Prostate gland (tissue), 2 donors: ENCODE data around the gene FIGN. TPM values are rescaled to one million over a fixed set of nuclear protein-coding genes. Genes with fewer than 3 reads are reported as not detected.

ENCODE experiments used
- DNase-seq: peaks from one replicate; pipeline ENCODE4 v3.0.0-alpha.2; 2019; ENCODE audit warnings: low spot score
- H3K27ac ChIP-seq, 2 donors: fragments of 200-600 bp; sonication (generic); 2 replicates each; pipeline ENCODE4 v1.5.1; 2017 to 2019
- H3K27me3 ChIP-seq: fragments of 200-600 bp; sonication (generic); replicated peaks from 2 replicates; pipeline ENCODE4 v1.5.1; 2019; ENCODE audit not compliant: insufficient read depth
- H3K36me3 ChIP-seq, 2 donors: fragments of 200-600 bp; sonication (generic); 1 replicate in 1 of 2; 2 replicates in 1 of 2; pipeline versions ENCODE4 v1.5.1 to v1.8.1; 2017 to 2019
- H3K4me1 ChIP-seq: fragments of 200-600 bp; sonication (generic); replicated peaks from 2 replicates; pipeline ENCODE4 v1.5.1; 2019
- H3K4me3 ChIP-seq, 2 donors: fragments of 200-600 bp; sonication (generic); 2 replicates each; pipeline ENCODE4 v1.5.1; 2017 to 2019
- H3K9me3 ChIP-seq: fragments of 200-600 bp; sonication (generic); 2 replicates; pipeline ENCODE4 v1.5.1; 2017
- POLR2A ChIP-seq: fragments of 450-650 bp; IDR thresholded peaks from one replicate; pipeline ENCODE4 v1.6.1; 2016; ENCODE audit warnings: antibody characterized with exemption, mild to moderate bottlenecking
- POLR2AphosphoS5 ChIP-seq: sonication (generic); formaldehyde crosslinking; IDR thresholded peaks from one replicate; pipeline ENCODE4 v1.6.1; 2017; ENCODE audit warnings: antibody characterized with exemption
- WGBS: methylation state at CpG from one replicate; pipeline ENCODE4 v1.1.5; 2018; 5-methylcytosine and 5-hydroxymethylcytosine counted together
- intact Hi-C: fragments of 100-400 bp; cut with DNase I; formaldehyde crosslinking; loops from one replicate; pipeline ENCODE4 v1.14.2; 2022
- total RNA-seq, 2 donors: library from RNA; depleted of rRNA; stranded (reverse); fragments of >200 nt; gene quantifications; one replicate each; pipeline ENCODE4 v1.1.0, GENCODE V29; 2016
- TF ChIP-seq, protein P1 (sequence below), 4 experiments: fragments of 200-600 bp in 2 of 4; fragments of 450-650 bp in 2 of 4; sonication (generic) in 2 of 4; IDR thresholded peaks; 1 replicate in 3 of 4; 2 replicates in 1 of 4; pipeline ENCODE4 v1.5.1; 2016 to 2019; ENCODE audit warnings: antibody characterized with exemption in 4 of 4, mild to moderate bottlenecking in 2 of 4, moderate library complexity in 2 of 4

Gene FIGN
- total RNA-seq, 2 donors from 2014 or later = 3.6 to 4.3 TPM

DNA sequence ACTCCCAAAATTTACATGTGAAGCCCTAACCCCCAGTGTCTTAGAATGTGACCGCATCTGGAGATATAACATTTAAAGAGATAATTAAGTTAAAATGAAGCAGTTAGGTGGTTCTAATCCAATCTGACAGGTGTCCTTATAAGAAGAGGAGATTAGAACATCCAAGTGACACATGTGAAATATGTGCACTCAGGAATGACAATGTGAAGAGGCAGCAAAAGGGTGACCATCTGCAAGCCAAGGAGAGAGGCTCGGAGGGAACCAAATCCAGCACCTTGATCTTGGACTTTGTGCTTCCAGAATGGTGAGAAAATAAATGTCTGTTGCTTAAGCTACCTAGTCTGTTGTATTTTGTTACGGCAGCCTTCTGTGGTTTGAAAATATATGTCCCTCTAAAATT lies 165.4 kb downstream of the FIGN start:
- Histone ChIP-seq H3K4me3 (no peak overlapping the region), H3K27me3 (no peaks in the 10 kb centered on the region), H3K4me1 (no peaks in the 10 kb centered on the region), H3K27ac (no peak overlapping the region), H3K9me3 (no peaks in the 10 kb centered on the region), H3K36me3 (no peaks in the 10 kb centered on the region)
- 89% methylated on average over 3 of the region's 3 CpGs for WGBS
- intact Hi-C loops = no loop called here
- no peak for DNase-seq
- no peak for TF ChIP-seq POLR2AphosphoS5
- TF ChIP-seq, protein P1, sequence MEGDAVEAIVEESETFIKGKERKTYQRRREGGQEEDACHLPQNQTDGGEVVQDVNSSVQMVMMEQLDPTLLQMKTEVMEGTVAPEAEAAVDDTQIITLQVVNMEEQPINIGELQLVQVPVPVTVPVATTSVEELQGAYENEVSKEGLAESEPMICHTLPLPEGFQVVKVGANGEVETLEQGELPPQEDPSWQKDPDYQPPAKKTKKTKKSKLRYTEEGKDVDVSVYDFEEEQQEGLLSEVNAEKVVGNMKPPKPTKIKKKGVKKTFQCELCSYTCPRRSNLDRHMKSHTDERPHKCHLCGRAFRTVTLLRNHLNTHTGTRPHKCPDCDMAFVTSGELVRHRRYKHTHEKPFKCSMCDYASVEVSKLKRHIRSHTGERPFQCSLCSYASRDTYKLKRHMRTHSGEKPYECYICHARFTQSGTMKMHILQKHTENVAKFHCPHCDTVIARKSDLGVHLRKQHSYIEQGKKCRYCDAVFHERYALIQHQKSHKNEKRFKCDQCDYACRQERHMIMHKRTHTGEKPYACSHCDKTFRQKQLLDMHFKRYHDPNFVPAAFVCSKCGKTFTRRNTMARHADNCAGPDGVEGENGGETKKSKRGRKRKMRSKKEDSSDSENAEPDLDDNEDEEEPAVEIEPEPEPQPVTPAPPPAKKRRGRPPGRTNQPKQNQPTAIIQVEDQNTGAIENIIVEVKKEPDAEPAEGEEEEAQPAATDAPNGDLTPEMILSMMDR (IDR thresholded peaks at IDR 0.05) = no peak
- TF ChIP-seq POLR2A = no peak

DNA sequence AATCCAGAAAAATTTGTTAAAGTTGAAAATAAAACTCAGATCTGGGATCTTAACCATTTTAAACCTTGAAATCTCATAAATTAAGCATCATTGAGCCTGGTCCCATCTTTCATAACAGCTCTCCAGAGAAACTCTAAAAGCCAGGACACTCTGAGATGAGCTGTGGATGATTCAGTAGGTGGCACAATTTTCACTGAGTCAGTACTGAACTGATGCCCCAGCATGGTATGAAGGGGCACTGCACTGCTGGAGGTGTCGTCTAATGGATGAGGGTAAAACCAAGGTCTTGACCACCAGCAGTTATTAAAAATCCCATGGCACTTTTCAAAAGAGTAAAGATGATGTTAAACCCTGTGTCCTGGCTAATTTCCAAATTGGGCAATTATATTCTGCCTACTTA lies 170.6 kb downstream of the FIGN start:
- 97% methylated on average over 1 of the region's 1 CpG for WGBS
- Histone ChIP-seq H3K9me3 (no peaks in the 10 kb centered on the region), H3K36me3 (no peaks in the 10 kb centered on the region), H3K4me3 (no peak overlapping the region), H3K27ac (no peak overlapping the region), H3K27me3 (no peaks in the 10 kb centered on the region), H3K4me1 (no peaks in the 10 kb centered on the region)
- intact Hi-C loops = no loop called here
- no peak for DNase-seq
- TF ChIP-seq POLR2AphosphoS5 (no peak), POLR2A (no peak)
- TF ChIP-seq, protein P1 (IDR thresholded peaks at IDR 0.05) = no peak

DNA sequence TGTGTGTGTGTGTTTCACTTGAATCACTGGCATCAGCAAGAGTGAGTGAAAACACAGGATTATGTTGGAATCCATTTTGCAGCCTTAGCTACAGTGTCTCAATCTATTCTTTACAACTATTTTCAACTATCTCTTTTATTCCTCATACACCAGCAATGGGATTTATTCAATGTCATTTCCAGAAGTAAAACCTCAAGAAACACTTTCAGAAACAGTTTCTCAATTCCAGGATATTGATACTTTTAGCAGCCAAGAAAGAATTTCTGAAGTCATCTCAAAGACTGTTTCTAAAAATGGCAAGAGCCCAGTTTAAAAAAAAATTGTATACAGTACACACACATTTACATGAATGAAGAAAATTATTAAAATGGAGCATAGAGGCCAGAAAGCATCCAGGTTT lies 171.6 kb downstream of the FIGN start:
- no peaks in the 10 kb centered on the region for H3K27me3 ChIP-seq
- intact Hi-C loops = no loop called here
- H3K4me3 ChIP-seq = no peak overlapping the region
- no peak for DNase-seq
- H3K27ac ChIP-seq = no peak overlapping the region
- H3K36me3 ChIP-seq = no peaks in the 10 kb centered on the region
- TF ChIP-seq POLR2A = no peak
- TF ChIP-seq, protein P1 (IDR thresholded peaks at IDR 0.05) = no peak
- no peaks in the 10 kb centered on the region for H3K9me3 ChIP-seq
- H3K4me1 ChIP-seq = no peaks in the 10 kb centered on the region

DNA sequence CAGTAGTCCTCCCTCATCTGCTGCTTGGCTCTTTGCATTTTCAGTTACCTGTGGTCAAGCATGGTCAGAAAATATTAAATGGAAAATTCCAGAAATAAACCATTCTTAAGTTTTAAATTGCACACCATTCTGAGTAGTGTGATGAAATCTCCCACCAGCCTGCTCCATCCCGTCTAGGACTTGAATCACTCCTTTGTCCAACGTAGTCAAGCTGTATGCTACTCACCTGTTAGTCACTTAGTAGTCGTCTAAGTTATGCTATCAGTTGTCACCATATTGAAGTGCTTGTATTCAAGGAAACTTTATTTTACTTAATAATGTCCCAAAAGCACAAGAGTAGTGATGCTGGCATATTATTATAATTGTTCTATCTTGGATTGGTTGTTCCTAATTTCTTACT lies 172.5 kb downstream of the FIGN start:
- no peaks in the 10 kb centered on the region for H3K27me3 ChIP-seq
- intact Hi-C loops = no loop called here
- DNase-seq = no peak
- no peak for TF ChIP-seq POLR2AphosphoS5
- TF ChIP-seq, protein P1 (IDR thresholded peaks at IDR 0.05) = no peak
- TF ChIP-seq POLR2A = no peak
- no peak overlapping the region for H3K4me3 ChIP-seq
- WGBS = 86% methylated on average over 3 of the region's 3 CpGs
- H3K27ac ChIP-seq = no peak overlapping the region
- H3K36me3 ChIP-seq = no peaks in the 10 kb centered on the region
- H3K9me3 ChIP-seq = no peaks in the 10 kb centered on the region
- H3K4me1 ChIP-seq = no peaks in the 10 kb centered on the region

DNA sequence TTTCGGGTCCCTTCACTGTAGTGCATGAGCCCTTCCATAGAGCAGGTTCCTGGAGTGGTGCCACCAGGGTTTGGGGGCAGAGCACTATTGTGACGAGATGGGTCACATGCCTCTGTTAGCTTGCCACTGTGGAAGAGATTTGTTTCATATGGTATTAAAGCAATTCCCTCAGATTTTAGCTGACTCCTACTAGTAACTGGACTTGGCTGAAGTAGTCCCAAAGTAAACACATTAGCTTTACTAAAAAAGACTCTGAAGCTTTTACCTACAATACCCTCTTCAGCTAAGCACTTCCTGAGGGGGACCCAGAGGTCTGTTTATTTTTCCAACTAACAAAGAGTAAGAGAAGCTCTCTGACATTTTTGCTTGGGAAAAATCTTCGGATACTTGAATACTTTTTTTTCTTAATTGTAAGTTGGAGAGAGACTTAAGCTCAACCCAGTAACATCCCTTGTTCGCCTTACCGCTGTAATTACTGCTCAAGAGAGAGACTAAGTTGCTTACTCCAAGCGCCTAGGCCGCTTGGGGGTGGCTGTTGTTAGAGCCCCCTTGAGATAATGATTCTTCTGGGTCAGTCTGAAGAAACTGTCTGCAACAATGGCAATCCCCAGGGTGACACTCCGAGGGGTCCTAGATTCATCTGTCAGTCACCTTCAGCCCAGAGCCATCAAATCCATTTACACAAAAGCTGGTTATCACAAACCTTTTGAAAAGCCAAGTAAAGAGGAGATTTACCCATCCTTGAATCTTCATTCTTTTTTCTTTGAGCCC lies 177.4 kb downstream of the FIGN start:
- H3K4me3 ChIP-seq = no peak overlapping the region
- 64% methylated on average over 8 of the region's 8 CpGs for WGBS
- no peaks in the 10 kb centered on the region for H3K4me1 ChIP-seq
- intact Hi-C loops = no loop called here
- no peak for DNase-seq
- no peaks in the 10 kb centered on the region for H3K36me3 ChIP-seq
- H3K27ac ChIP-seq = no peak overlapping the region
- H3K27me3 ChIP-seq = no peaks in the 10 kb centered on the region
- TF ChIP-seq POLR2A = no peak
- TF ChIP-seq POLR2AphosphoS5 = no peak
- TF ChIP-seq, protein P1 (IDR thresholded peaks at IDR 0.05) = no peak
- no peaks in the 10 kb centered on the region for H3K9me3 ChIP-seq
